ENCODE measurements around the gene CSH2.
A peak's percentile ranks its signal among the peaks of the same experiment; 100 is the strongest.
"Not testable (repeated sequence)": the region's sequence is repeated elsewhere in the genome, so short reads cannot be mapped to it uniquely, and the experiment has no call there.

Gene CSH2

DNA sequence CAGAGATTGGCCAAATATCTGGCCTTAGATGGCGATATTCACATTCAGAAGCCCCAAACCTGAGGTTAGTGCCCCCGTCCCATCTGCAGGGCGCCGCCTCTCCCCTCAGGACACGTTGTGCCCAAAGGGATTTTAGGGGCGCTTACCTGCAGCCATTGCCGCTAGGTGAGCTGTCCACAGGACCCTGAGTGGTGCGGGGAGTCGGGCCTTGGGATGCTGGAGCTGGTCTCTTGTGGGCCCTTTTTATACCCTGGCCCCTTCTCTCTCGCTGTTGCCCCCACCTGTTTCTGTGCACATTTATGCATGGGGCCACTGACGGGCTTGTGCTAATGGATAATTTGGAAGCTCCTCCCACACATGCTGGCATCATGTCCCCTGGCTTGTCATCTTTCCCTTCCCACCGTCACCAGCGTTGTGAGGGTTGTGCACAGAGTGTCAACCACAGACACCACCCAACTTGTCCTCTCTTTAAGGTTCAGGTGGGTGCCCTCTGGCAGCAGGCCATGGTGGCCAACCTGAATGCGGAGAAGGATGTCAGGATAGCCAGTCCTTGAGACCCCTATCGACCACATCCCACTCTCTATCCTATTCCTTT is 37.7 kb upstream of the CSH2 start, which contains the start of gene CSHL1:
TSS of gene CSHL1 (minus strand) at position 218 of the 595 bp plus-strand sequence. CDS start at position 156, 62 bp downstream.
- Histone ChIP-seq H3K27ac (ENCODE audit: extremely low read depth, low read depth, low read length) (no peak within 1 kb of the TSS), H3K4me3 (ENCODE audit: low read depth, low read length) (no peak within 1 kb of the TSS), H3K9me3 (ENCODE audit: control insufficient read depth, insufficient read depth, low read depth, low read length) (no peaks in the 10 kb centered on the region), H3K4me1 (ENCODE audit: control insufficient read depth, insufficient read depth, low read length) (no peaks in the 10 kb centered on the region), H3K36me3 (ENCODE audit: control insufficient read depth in 2 of 2, insufficient read depth in 1 of 2, low read length in 2 of 2) (no peaks in the 10 kb centered on the region)
- ChIA-PET CTCF (interaction anchor here (0.6 to 3.7 kb wide), 25 partner anchors 8 to 380 kb away, joined by 3 to 29 read pairs (median 3); no protein-coding TSS in a partner anchor), POLR2A (no interaction called here)
- TF ChIP-seq SCRT1 (tag by site-specific recombination; IDR thresholded peaks at IDR 0.05; ENCODE audit: borderline replicate concordance) = no peak
- no peak for TF ChIP-seq ZNF585B (tag by site-specific recombination; IDR thresholded peaks at IDR 0.05)
- TF ChIP-seq ZFHX2 (tag by site-specific recombination; conservative IDR thresholded peaks at IDR 0.05) = 0 out of 2 replicates have a peak, but pooled peaks have one; percentile 6
- TF ChIP-seq ZNF302 (tag by site-specific recombination; IDR thresholded peaks at IDR 0.05; ENCODE audit: low read depth) = no peak

DNA sequence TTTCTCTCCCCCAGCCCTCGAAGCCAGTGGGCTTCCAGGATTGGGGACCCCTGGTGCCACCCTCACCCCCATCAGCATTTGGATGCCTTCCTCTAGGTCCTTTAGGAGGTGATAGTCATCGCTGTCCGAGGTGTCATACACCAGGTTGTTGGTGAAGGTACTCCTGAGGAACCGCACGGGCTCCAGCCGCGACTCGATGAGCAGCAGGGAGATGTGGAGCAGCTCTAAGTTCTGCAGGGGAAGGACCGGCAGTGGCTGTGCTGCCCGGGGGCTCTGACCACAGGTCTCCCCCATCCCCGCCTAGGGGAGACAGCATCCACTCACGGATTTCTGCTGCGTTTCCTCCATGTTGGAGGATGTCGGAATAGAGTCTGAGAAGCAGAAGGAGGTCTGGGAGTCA is 36.6 kb upstream of the CSH2 start:
- ChIA-PET POLR2A (no interaction called here), CTCF (interaction anchor here (0.9 to 3.7 kb wide), 8 partner anchors 8 to 382 kb away, joined by 3 to 23 read pairs (median 3); no protein-coding TSS in a partner anchor)
- Histone ChIP-seq H3K4me3 (ENCODE audit: low read depth, low read length) (no peak overlapping the region), H3K36me3 (ENCODE audit: control insufficient read depth in 2 of 2, insufficient read depth in 1 of 2, low read length in 2 of 2) (no peaks in the 10 kb centered on the region), H3K27ac (ENCODE audit: extremely low read depth, low read depth, low read length) (no peak overlapping the region), H3K9me3 (ENCODE audit: control insufficient read depth, insufficient read depth, low read depth, low read length) (no peaks in the 10 kb centered on the region), H3K4me1 (ENCODE audit: control insufficient read depth, insufficient read depth, low read length) (no peaks in the 10 kb centered on the region)
- TF ChIP-seq GLI2 (tag by site-specific recombination; IDR thresholded peaks at IDR 0.05; ENCODE audit: borderline replicate concordance, low read depth) (no peak), BCL11B (tag by site-specific recombination; IDR thresholded peaks at IDR 0.05; ENCODE audit: low read depth) (no peak), ZNF350 (tag by site-specific recombination; IDR thresholded peaks at IDR 0.05) (no peak), ZNF670 (tag by site-specific recombination; IDR thresholded peaks at IDR 0.05; ENCODE audit: low read depth) (no peak), ZNF521 (tag by site-specific recombination; IDR thresholded peaks at IDR 0.05) (no peak), PRDM1 (tag by site-specific recombination; IDR thresholded peaks at IDR 0.05) (no peak), ZNF585B (tag by site-specific recombination; IDR thresholded peaks at IDR 0.05) (no peak), ZNF473 (tag by site-specific recombination; IDR thresholded peaks at IDR 0.05) (no peak), IKZF3 (tag by site-specific recombination; IDR thresholded peaks at IDR 0.05) (no peak), SCRT1 (tag by site-specific recombination; IDR thresholded peaks at IDR 0.05; ENCODE audit: borderline replicate concordance) (no peak), OVOL3 (tag by site-specific recombination; IDR thresholded peaks at IDR 0.05) (no peak)
- TF ChIP-seq, protein P1, sequence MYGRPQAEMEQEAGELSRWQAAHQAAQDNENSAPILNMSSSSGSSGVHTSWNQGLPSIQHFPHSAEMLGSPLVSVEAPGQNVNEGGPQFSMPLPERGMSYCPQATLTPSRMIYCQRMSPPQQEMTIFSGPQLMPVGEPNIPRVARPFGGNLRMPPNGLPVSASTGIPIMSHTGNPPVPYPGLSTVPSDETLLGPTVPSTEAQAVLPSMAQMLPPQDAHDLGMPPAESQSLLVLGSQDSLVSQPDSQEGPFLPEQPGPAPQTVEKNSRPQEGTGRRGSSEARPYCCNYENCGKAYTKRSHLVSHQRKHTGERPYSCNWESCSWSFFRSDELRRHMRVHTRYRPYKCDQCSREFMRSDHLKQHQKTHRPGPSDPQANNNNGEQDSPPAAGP (tag by site-specific recombination; IDR thresholded peaks at IDR 0.05) = no peak
- TF ChIP-seq, protein P2, sequence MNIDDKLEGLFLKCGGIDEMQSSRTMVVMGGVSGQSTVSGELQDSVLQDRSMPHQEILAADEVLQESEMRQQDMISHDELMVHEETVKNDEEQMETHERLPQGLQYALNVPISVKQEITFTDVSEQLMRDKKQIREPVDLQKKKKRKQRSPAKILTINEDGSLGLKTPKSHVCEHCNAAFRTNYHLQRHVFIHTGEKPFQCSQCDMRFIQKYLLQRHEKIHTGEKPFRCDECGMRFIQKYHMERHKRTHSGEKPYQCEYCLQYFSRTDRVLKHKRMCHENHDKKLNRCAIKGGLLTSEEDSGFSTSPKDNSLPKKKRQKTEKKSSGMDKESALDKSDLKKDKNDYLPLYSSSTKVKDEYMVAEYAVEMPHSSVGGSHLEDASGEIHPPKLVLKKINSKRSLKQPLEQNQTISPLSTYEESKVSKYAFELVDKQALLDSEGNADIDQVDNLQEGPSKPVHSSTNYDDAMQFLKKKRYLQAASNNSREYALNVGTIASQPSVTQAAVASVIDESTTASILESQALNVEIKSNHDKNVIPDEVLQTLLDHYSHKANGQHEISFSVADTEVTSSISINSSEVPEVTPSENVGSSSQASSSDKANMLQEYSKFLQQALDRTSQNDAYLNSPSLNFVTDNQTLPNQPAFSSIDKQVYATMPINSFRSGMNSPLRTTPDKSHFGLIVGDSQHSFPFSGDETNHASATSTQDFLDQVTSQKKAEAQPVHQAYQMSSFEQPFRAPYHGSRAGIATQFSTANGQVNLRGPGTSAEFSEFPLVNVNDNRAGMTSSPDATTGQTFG (tag by site-specific recombination; IDR thresholded peaks at IDR 0.05; ENCODE audit: borderline replicate concordance) = no peak

DNA sequence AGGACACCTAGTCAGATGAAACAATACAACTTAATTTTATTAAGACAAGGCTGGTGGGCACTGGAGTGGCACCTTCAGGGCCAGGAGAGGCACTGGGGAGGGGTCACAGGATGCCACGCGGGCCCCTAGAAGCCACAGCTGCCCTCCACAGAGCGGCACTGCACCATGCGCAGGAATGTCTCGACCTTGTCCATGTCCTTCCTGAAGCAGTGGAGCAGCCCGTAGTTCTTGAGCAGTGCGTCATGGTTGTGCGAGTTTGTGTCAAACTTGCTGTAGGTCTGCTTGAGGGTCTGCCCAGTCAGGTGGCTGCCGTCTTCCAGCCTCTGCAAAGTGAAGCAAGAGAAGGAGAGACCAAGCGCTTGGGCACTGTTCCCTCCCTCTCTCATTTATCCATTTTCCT is 36.1 kb upstream of the CSH2 start:
- H3K4me1 ChIP-seq (ENCODE audit: control insufficient read depth, insufficient read depth, low read length); POLR2A ChIA-PET; CTCF ChIA-PET; H3K36me3 ChIP-seq (ENCODE audit: control insufficient read depth in 2 of 2, insufficient read depth in 1 of 2, low read length in 2 of 2); H3K4me3 ChIP-seq (ENCODE audit: low read depth, low read length); H3K27ac ChIP-seq (ENCODE audit: extremely low read depth, low read depth, low read length); H3K9me3 ChIP-seq (ENCODE audit: control insufficient read depth, insufficient read depth, low read depth, low read length): not testable (repeated sequence)

DNA sequence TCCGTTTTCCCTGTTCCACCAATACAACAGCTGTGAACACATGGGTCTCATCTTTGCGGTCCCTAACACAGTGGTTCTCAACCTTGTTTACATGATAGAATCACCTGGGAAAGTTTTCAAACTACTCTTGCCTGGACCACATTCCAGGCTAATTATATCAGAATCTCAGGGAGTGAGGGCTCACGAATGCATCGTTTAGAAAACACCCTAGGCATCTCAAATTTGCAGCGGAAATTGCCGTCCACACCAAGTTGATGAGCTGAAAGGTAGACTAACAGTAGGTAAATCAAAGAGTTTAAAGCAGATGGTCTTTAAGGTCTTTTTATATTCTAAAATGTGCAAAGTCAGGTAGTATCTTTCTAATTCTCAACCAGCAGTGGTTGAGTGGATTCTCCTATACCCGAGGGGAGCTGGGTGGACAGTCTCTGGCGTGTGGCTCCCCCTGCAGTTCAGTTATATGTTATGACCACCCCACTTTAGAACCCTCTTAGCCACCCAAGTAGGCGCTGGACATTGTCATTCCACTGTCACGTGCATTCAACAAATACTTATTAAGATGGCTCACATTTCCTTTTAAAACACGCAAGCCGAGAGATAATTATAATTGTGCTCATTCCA is 33.8 kb upstream of the CSH2 start:
- H3K9me3 ChIP-seq (ENCODE audit: control insufficient read depth, insufficient read depth, low read depth, low read length); H3K4me1 ChIP-seq (ENCODE audit: control insufficient read depth, insufficient read depth, low read length); H3K36me3 ChIP-seq (ENCODE audit: control insufficient read depth in 2 of 2, insufficient read depth in 1 of 2, low read length in 2 of 2); H3K27ac ChIP-seq (ENCODE audit: extremely low read depth, low read depth, low read length); POLR2A ChIA-PET; H3K4me3 ChIP-seq (ENCODE audit: low read depth, low read length): not testable (repeated sequence)
- CTCF ChIA-PET = interaction anchor here (0.6 to 4.1 kb wide), 8 partner anchors 12 to 606 kb away, joined by 3 to 19 read pairs (median 4); partner anchors contain the start of gene GH1

DNA sequence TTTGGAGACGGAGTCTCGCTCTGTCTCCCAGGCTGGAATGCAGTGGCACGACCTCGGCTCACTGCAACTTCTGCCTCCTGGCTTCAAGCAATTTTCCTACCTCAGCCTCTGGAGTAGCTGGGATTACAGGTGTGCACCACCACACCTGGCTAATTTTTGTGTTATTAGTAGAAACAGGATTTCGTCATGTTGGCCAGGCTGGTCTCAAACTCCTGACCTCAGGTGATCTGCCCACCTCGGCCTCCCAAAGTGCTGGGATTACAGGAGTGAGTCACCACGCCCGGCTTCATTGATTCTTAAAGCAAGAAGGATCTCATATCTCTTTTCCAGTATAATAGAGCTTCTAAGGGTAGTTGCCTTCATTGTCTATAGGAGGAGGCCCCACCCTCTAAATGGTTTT is 31.3 kb upstream of the CSH2 start:
- H3K36me3 ChIP-seq (ENCODE audit: control insufficient read depth in 2 of 2, insufficient read depth in 1 of 2, low read length in 2 of 2); POLR2A ChIA-PET; H3K4me3 ChIP-seq (ENCODE audit: low read depth, low read length); H3K27ac ChIP-seq (ENCODE audit: extremely low read depth, low read depth, low read length); H3K4me1 ChIP-seq (ENCODE audit: control insufficient read depth, insufficient read depth, low read length); H3K9me3 ChIP-seq (ENCODE audit: control insufficient read depth, insufficient read depth, low read depth, low read length): not testable (repeated sequence)
- CTCF ChIA-PET = interaction anchor here (0.6 to 4.6 kb wide), 14 partner anchors 7 to 443 kb away, joined by 3 to 23 read pairs (median 4); partner anchors contain the start of genes CSHL1, GH1 and ICAM2

DNA sequence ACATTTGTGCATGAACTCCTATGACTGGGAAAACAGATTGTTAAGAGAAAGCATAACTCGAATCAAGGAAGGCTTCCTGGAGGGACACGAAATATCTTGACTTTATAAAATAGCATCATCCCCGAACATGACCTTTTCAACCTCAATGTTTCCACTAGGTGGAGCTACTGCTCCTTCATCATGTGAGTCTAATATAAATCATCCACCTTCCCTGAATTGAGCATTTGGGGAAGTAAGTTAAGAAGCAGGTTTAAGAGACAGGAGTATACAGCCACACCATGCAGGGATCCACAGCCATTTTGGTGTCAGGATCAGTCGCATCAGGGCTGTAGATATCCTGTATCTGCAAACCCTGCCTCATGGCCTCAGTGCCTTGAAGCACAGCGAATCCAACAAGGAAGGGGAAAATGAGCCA is 30.3 kb upstream of the CSH2 start:
- not testable (repeated sequence) for H3K36me3 ChIP-seq (ENCODE audit: control insufficient read depth in 2 of 2, insufficient read depth in 1 of 2, low read length in 2 of 2); H3K27ac ChIP-seq (ENCODE audit: extremely low read depth, low read depth, low read length); H3K4me3 ChIP-seq (ENCODE audit: low read depth, low read length); H3K4me1 ChIP-seq (ENCODE audit: control insufficient read depth, insufficient read depth, low read length); H3K9me3 ChIP-seq (ENCODE audit: control insufficient read depth, insufficient read depth, low read depth, low read length)
- CTCF ChIA-PET = interaction anchor here (0.6 to 4.6 kb wide), 10 partner anchors 8 to 418 kb away, joined by 3 to 23 read pairs (median 3); partner anchors contain the start of genes CSHL1 and GH1
- POLR2A ChIA-PET = interaction anchor here (0.6 kb wide), 1 partner anchor 231 kb away, joined by 3 read pairs; no protein-coding TSS in a partner anchor

Measured in HEK293 (cell line).